ENCODE data around the gene TAMALIN. TPM values are rescaled to one million over a fixed set of nuclear protein-coding genes. Genes with fewer than 3 reads are reported as not detected.

Gene TAMALIN
- total RNA-seq, 4 donors from 2014 or later = 19.0 to 67.9 (median 29.5) TPM

- TF ChIP-seq CTCF (IDR thresholded peaks at IDR 0.05) = peak in 1 of 3 donors; percentile 8
- ATAC-seq (ENCODE audit: low FRiP score) = no peak
- no peak for DNase-seq (ENCODE audit: low spot score)
Measured at GRCh38 chr12:52020539-52021336, 14.0 kb downstream of the TAMALIN start.

GRCh38 chr12:52022841-52023181 lies 16.1 kb downstream of the TAMALIN start:
- TF ChIP-seq CTCF (IDR thresholded peaks at IDR 0.05) = no peak
- no peak for ATAC-seq (ENCODE audit: low FRiP score)
- no peak for DNase-seq (ENCODE audit: low spot score)

- peak in 2 of 3 donors; percentile 87 to 89 for TF ChIP-seq CTCF (IDR thresholded peaks at IDR 0.05)
- peak; percentile 76 for ATAC-seq (ENCODE audit: low FRiP score)
- DNase-seq (ENCODE audit: low spot score) = peak; percentile 80
Measured at GRCh38 chr12:52023182-52023975, 16.6 kb downstream of the TAMALIN start.

- no peak for TF ChIP-seq CTCF (IDR thresholded peaks at IDR 0.05)
- DNase-seq (ENCODE audit: low spot score) (no peak), ATAC-seq (ENCODE audit: low FRiP score) (no peak)
Measured at GRCh38 chr12:52023976-52024688, 17.4 kb downstream of the TAMALIN start.

- no peak for DNase-seq (ENCODE audit: low spot score)
- ATAC-seq (ENCODE audit: low FRiP score) = no peak
- TF ChIP-seq CTCF (IDR thresholded peaks at IDR 0.05) = no peak
Measured at GRCh38 chr12:52024845-52025230, 18.1 kb downstream of the TAMALIN start.

- ATAC-seq (ENCODE audit: low FRiP score) (no peak), DNase-seq (ENCODE audit: low spot score) (no peak)
- TF ChIP-seq CTCF (IDR thresholded peaks at IDR 0.05) = no peak
Measured at GRCh38 chr12:52026263-52026662, 19.5 kb downstream of the TAMALIN start.
